ENCODE measurements around the gene GFOD1.

The GFOD1 gene

GRCh38 chr6:13524801-13525508 is 37.6 kb upstream of the GFOD1 start:
- TF ChIP-seq GLIS3 (CRISPR knock-in tag; IDR thresholded peaks at IDR 0.05) (no peak), OSR1 (CRISPR knock-in tag; IDR thresholded peaks at IDR 0.05) (no peak), ARNTL (CRISPR knock-in tag; IDR thresholded peaks at IDR 0.05; ENCODE audit: borderline replicate concordance, low read depth) (no peak), ZFP3 (CRISPR knock-in tag; IDR thresholded peaks at IDR 0.05) (no peak), TCF4 (CRISPR knock-in tag; IDR thresholded peaks at IDR 0.05; ENCODE audit: borderline replicate concordance) (no peak), ISL1 (CRISPR knock-in tag; IDR thresholded peaks at IDR 0.05) (no peak), PATZ1 (CRISPR knock-in tag; IDR thresholded peaks at IDR 0.05; ENCODE audit: borderline replicate concordance) (no peak), ZNF565 (CRISPR knock-in tag; conservative IDR thresholded peaks at IDR 0.05; ENCODE audit: low read depth) (no peak), ZNF70 (CRISPR knock-in tag; IDR thresholded peaks at IDR 0.05) (no peak), BACH2 (CRISPR knock-in tag; IDR thresholded peaks at IDR 0.05; ENCODE audit: borderline replicate concordance) (no peak), PPARA (CRISPR knock-in tag; IDR thresholded peaks at IDR 0.05; ENCODE audit: borderline replicate concordance) (no peak), ZNF8 (CRISPR knock-in tag; IDR thresholded peaks at IDR 0.05) (no peak), POU6F1 (CRISPR knock-in tag; IDR thresholded peaks at IDR 0.05; ENCODE audit: borderline replicate concordance, low read depth) (no peak), CSDC2 (CRISPR knock-in tag; IDR thresholded peaks at IDR 0.05) (no peak), RARB (CRISPR knock-in tag; IDR thresholded peaks at IDR 0.05) (no peak), SNAI2 (CRISPR knock-in tag; IDR thresholded peaks at IDR 0.05) (no peak), TOX (CRISPR knock-in tag; IDR thresholded peaks at IDR 0.05; ENCODE audit: borderline replicate concordance) (no peak), CSRNP3 (CRISPR knock-in tag; IDR thresholded peaks at IDR 0.05) (no peak)
- no peak for ATAC-seq

GRCh38 chr6:13523826-13524622 is 36.6 kb upstream of the GFOD1 start:
- TF ChIP-seq TOX (CRISPR knock-in tag; IDR thresholded peaks at IDR 0.05; ENCODE audit: borderline replicate concordance), result no peak
- TF ChIP-seq SNAI2 (CRISPR knock-in tag; IDR thresholded peaks at IDR 0.05), result no peak
- TF ChIP-seq TCF4 (CRISPR knock-in tag; IDR thresholded peaks at IDR 0.05; ENCODE audit: borderline replicate concordance), result no peak
- no peak for TF ChIP-seq ZNF565 (CRISPR knock-in tag; conservative IDR thresholded peaks at IDR 0.05; ENCODE audit: low read depth)
- no peak for TF ChIP-seq CSRNP3 (CRISPR knock-in tag; IDR thresholded peaks at IDR 0.05)
- TF ChIP-seq PPARA (CRISPR knock-in tag; IDR thresholded peaks at IDR 0.05; ENCODE audit: borderline replicate concordance), result no peak
- TF ChIP-seq RARB (CRISPR knock-in tag; IDR thresholded peaks at IDR 0.05), result no peak
- TF ChIP-seq CREB5 (CRISPR knock-in tag; IDR thresholded peaks at IDR 0.05; ENCODE audit: low read depth), result no peak
- no peak for TF ChIP-seq BACH2 (CRISPR knock-in tag; IDR thresholded peaks at IDR 0.05; ENCODE audit: borderline replicate concordance)
- TF ChIP-seq ZNF70 (CRISPR knock-in tag; IDR thresholded peaks at IDR 0.05), result no peak
- no peak for TF ChIP-seq ARNTL (CRISPR knock-in tag; IDR thresholded peaks at IDR 0.05; ENCODE audit: borderline replicate concordance, low read depth)
- ATAC-seq, result no peak

- peak; percentile 73 for ATAC-seq
- no peak for TF ChIP-seq ZFP30 (CRISPR knock-in tag; IDR thresholded peaks at IDR 0.05)
- TF ChIP-seq ZNF8 (CRISPR knock-in tag; IDR thresholded peaks at IDR 0.05), result no peak
- no peak for TF ChIP-seq BACH2 (CRISPR knock-in tag; IDR thresholded peaks at IDR 0.05; ENCODE audit: borderline replicate concordance)
- TF ChIP-seq ESRRG (CRISPR knock-in tag; IDR thresholded peaks at IDR 0.05), result no peak
- TF ChIP-seq CSDC2 (CRISPR knock-in tag; IDR thresholded peaks at IDR 0.05), result no peak
- TF ChIP-seq TOX (CRISPR knock-in tag; IDR thresholded peaks at IDR 0.05; ENCODE audit: borderline replicate concordance), result no peak
- no peak for TF ChIP-seq ARNTL (CRISPR knock-in tag; IDR thresholded peaks at IDR 0.05; ENCODE audit: borderline replicate concordance, low read depth)
- no peak for TF ChIP-seq ZFP3 (CRISPR knock-in tag; IDR thresholded peaks at IDR 0.05)
- no peak for TF ChIP-seq TSHZ2 (CRISPR knock-in tag; IDR thresholded peaks at IDR 0.05)
- TF ChIP-seq RARB (CRISPR knock-in tag; IDR thresholded peaks at IDR 0.05), result no peak
Observed at GRCh38 chr6:13522656-13523055, 35.3 kb upstream of the GFOD1 start.

All from SK-N-SH treated with all-trans-retinoic acid at 6 μM for 48 hours (cell line).